Breast epithelium (tissue), 3 donors: Measurements from ENCODE around the gene TRIM67.

Experiments used
- CTCF ChIP-seq, 3 donors: fragments of 450-650 bp; IDR thresholded peaks; one replicate each; pipeline ENCODE4 v1.5.1; 2016 to 2017; ENCODE audit warnings: antibody characterized with exemption in 3 of 3, mild to moderate bottlenecking in 3 of 3, moderate library complexity in 3 of 3
- POLR2A ChIP-seq: fragments of 450-650 bp; IDR thresholded peaks from one replicate; pipeline ENCODE4 v1.6.1; 2016; ENCODE audit warnings: antibody characterized with exemption, mild to moderate bottlenecking, moderate library complexity

DNA sequence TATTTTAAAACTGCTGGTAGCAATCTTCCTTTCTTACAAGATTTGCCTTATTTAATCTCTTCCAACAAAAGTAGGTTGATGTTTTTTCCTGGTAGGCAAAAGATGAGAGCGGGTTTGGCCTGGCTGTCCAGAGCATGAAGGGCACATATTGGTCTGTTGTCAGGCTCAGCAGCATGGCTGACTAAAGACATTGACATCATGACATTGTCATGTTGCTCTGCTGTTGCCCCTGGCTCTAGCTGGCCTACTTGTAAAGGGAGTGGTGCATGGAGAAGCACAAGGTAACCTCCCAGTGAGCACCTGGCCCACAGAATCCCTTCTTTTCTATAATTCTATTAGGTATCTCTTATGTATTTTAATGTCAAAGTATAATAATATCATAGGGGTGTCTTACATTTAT is 102.8 kb downstream of the TRIM67 start:
- TF ChIP-seq CTCF (IDR thresholded peaks at IDR 0.05): no peak
- TF ChIP-seq POLR2A: no peak
